ENCODE data around the gene MRPL9. TPM values are rescaled to one million over a fixed set of nuclear protein-coding genes. Genes with fewer than 3 reads are reported as not detected.

MRPL9 gene
- total RNA-seq, 1 experiment from 2014 or later, result 80.9 TPM

- H4K20me1 ChIP-seq (ENCODE audit: insufficient read depth), result no peaks in the 10 kb centered on the region
- no peaks in the 10 kb centered on the region for H3K9me2 ChIP-seq (ENCODE audit: insufficient read depth)
- ChIA-PET POLR2A (ENCODE audit: unreplicated experiment) (interaction anchor here (0.7 kb wide), 1 partner anchor 23 kb away, joined by 3 read pairs; no protein-coding TSS in a partner anchor), CTCF (no interaction called here)
- no peaks in the 10 kb centered on the region for H3F3A ChIP-seq (ENCODE audit: insufficient read depth, low read depth)
- no peak overlapping the region for H3K27ac ChIP-seq
- H2AFZ ChIP-seq, result no peak overlapping the region
- H3K9me3 ChIP-seq (ENCODE audit: insufficient read depth, low read depth), result no peaks in the 10 kb centered on the region
- no peak overlapping the region for H3K4me3 ChIP-seq
- TF ChIP-seq, protein P1, sequence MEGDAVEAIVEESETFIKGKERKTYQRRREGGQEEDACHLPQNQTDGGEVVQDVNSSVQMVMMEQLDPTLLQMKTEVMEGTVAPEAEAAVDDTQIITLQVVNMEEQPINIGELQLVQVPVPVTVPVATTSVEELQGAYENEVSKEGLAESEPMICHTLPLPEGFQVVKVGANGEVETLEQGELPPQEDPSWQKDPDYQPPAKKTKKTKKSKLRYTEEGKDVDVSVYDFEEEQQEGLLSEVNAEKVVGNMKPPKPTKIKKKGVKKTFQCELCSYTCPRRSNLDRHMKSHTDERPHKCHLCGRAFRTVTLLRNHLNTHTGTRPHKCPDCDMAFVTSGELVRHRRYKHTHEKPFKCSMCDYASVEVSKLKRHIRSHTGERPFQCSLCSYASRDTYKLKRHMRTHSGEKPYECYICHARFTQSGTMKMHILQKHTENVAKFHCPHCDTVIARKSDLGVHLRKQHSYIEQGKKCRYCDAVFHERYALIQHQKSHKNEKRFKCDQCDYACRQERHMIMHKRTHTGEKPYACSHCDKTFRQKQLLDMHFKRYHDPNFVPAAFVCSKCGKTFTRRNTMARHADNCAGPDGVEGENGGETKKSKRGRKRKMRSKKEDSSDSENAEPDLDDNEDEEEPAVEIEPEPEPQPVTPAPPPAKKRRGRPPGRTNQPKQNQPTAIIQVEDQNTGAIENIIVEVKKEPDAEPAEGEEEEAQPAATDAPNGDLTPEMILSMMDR (conservative IDR thresholded peaks at IDR 0.05), result no peak
- no peak for TF ChIP-seq EZH2 (IDR thresholded peaks at IDR 0.05; ENCODE audit: low read depth)
- H3K36me3 ChIP-seq (ENCODE audit: low read depth), result no peaks in the 10 kb centered on the region
- no peak for DNase-seq
- BruUV-seq (replicated peaks), result no TSS peak
- H3K4me2 ChIP-seq, result no peak overlapping the region
- H3K27me3 ChIP-seq (ENCODE audit: insufficient read depth, low read depth), result peaks cover 3% of the 10 kb centered on the region; the same call in 1 of the 2 replicates
- no peaks in the 10 kb centered on the region for H3K4me1 ChIP-seq (replicated peaks; ENCODE audit: insufficient read depth)
- intact Hi-C loops (cut with micrococcal nuclease; ENCODE audit: unreplicated experiment), result no loop called here
- no peaks in the 10 kb centered on the region for H3K79me2 ChIP-seq (ENCODE audit: low read depth)
These were observed 39.9 kb upstream of the MRPL9 start for GRCh38 chr1:151803164-151803563.

GRCh38 chr1:151802372-151802771 lies 39.1 kb upstream of the MRPL9 start:
- CTCF ChIA-PET, result interaction anchor here (0.6 kb wide), 1 partner anchor 68 kb away, joined by 4 read pairs; no protein-coding TSS in a partner anchor

GRCh38 chr1:151801846-151802245 lies 38.5 kb upstream of the MRPL9 start:
- Histone ChIP-seq H3K27ac (no peak overlapping the region), H3K4me2 (no peak overlapping the region), H3K9me2 (ENCODE audit: insufficient read depth) (no peaks in the 10 kb centered on the region), H3K27me3 (ENCODE audit: insufficient read depth, low read depth) (peaks cover 3% of the 10 kb centered on the region; the same call in 1 of the 2 replicates), H3K4me1 (replicated peaks; ENCODE audit: insufficient read depth) (no peaks in the 10 kb centered on the region), H3K4me3 (no peak overlapping the region), H2AFZ (no peak overlapping the region), H3K36me3 (ENCODE audit: low read depth) (no peaks in the 10 kb centered on the region), H3K79me2 (ENCODE audit: low read depth) (no peaks in the 10 kb centered on the region), H3K9me3 (ENCODE audit: insufficient read depth, low read depth) (no peaks in the 10 kb centered on the region), H3F3A (ENCODE audit: insufficient read depth, low read depth) (no peaks in the 10 kb centered on the region), H4K20me1 (ENCODE audit: insufficient read depth) (no peaks in the 10 kb centered on the region)
- ChIA-PET POLR2A (ENCODE audit: unreplicated experiment) (interaction anchor here (0.6 kb wide), 1 partner anchor 38 kb away, joined by 3 read pairs; no protein-coding TSS in a partner anchor), CTCF (interaction anchor here (0.6 kb wide), 1 partner anchor 67 kb away, joined by 4 read pairs; no protein-coding TSS in a partner anchor)
- intact Hi-C loops (cut with micrococcal nuclease; ENCODE audit: unreplicated experiment), result no loop called here
- BruUV-seq (replicated peaks), result no TSS peak
- TF ChIP-seq, protein P1 (conservative IDR thresholded peaks at IDR 0.05), result no peak
- no peak for TF ChIP-seq EZH2 (IDR thresholded peaks at IDR 0.05; ENCODE audit: low read depth)
- no peak for DNase-seq

More at GRCh38 chr1:151802372-151802771, 39.1 kb upstream of the MRPL9 start:
- Histone ChIP-seq H4K20me1 (ENCODE audit: insufficient read depth) (no peaks in the 10 kb centered on the region), H3K27me3 (ENCODE audit: insufficient read depth, low read depth) (peaks cover 3% of the 10 kb centered on the region; the same call in 1 of the 2 replicates), H3K27ac (no peak overlapping the region), H3K79me2 (ENCODE audit: low read depth) (no peaks in the 10 kb centered on the region), H3K4me1 (replicated peaks; ENCODE audit: insufficient read depth) (no peaks in the 10 kb centered on the region), H3F3A (ENCODE audit: insufficient read depth, low read depth) (no peaks in the 10 kb centered on the region), H3K9me2 (ENCODE audit: insufficient read depth) (no peaks in the 10 kb centered on the region), H2AFZ (no peak overlapping the region), H3K4me3 (no peak overlapping the region), H3K36me3 (ENCODE audit: low read depth) (no peaks in the 10 kb centered on the region), H3K4me2 (no peak overlapping the region), H3K9me3 (ENCODE audit: insufficient read depth, low read depth) (no peaks in the 10 kb centered on the region)
- POLR2A ChIA-PET (ENCODE audit: unreplicated experiment), result no interaction called here
- TF ChIP-seq EZH2 (IDR thresholded peaks at IDR 0.05; ENCODE audit: low read depth), result no peak
- TF ChIP-seq, protein P1 (conservative IDR thresholded peaks at IDR 0.05), result no peak
- no peak for DNase-seq
- intact Hi-C loops (cut with micrococcal nuclease; ENCODE audit: unreplicated experiment), result no loop called here
- no TSS peak for BruUV-seq (replicated peaks)

All from PC-9 (cell line).